GM04504 (cell line): ENCODE measurements around the gene COQ10A.
"Not testable (repeated sequence)": the region's sequence is repeated elsewhere in the genome, so short reads cannot be mapped to it uniquely, and the experiment has no call there.

ENCODE experiments used
- DNase-seq: peaks from one replicate; pipeline ENCODE4 v3.0.0-alpha.2; 2012; ENCODE audit warnings: low read depth

Gene COQ10A

DNA sequence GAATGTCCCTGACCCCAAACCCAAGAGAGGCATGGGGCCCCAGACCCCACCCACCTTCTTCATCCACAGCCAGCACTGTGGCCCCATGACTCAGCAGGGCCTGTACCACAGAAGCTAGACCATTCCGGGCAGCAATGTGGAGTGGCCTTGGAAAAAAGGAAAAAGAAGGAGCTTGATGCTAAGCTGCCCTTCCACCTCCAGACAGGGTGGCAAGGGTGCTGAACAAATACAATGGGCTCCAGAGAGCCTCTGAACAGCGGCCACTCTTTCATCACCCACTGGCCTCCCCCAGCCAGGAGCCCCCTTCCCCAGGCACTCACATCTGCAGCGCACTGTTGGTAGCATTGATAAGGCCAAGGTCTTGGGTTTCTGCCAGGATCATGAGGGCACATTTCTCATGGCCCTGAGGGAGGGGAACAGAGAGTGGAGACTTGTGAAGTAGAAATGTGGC lies 23.0 kb upstream of the COQ10A start:
- no peak for DNase-seq

DNA sequence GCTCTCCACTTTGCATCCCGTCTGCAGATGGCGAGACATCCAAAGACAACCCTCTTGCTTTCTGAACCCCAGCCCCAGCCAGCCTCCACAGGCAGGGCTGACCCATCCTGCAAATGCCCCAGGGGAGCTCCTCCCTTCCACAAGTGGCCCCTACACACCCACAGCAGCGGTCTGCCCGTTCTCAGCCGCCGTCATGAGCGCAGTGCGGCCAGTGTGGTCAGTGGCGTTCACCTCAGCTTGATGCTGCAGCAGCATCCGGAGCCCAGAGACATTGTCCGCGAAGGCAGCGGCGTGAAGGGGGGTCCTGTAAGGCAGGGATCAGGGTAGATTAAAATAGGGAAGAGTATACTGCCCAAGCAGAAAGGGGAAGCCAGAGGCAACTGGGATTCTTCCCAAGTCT lies 22.2 kb upstream of the COQ10A start:
- DNase-seq: no peak

DNA sequence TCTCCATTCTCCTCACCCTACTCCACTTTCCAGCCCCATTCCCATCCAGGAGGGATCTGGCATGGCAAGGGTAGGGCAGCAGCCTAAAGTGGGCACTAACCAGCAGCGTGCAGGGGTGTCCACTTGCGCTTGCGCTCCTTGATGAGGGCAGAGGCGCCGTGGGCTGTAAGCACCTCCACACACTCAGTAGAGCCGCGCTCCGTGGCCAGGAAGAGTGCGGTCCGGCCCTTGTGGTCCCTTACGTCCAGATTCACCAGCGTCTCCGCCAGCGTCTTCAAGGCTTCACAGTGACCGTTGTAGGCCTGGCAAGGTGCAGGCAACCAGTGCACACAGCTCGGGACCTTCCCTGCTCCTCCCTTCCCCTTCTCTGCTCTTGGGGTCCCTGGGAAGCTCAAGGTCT lies 18.8 kb upstream of the COQ10A start:
- DNase-seq: no peak

DNA sequence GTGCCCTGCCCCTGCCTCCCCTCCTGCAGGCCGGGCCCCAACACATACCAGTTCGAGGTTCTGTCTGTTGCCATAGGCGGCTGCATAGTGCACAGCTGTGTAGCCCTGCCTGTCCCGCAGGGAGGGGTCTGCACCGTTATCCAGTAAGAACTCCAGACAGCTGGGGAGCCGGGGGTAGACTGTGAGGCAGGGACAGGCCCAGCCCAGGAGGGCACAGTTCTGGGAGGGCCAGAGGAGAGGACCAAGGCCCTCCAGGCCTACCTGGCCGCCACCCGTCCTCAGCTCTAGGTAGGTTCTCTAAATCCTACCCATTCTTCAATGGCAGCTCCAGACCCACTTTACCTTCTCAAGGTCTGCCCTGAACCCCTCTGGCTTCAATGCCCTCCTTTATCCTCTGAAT lies 18.0 kb upstream of the COQ10A start:
- DNase-seq: no peak

DNA sequence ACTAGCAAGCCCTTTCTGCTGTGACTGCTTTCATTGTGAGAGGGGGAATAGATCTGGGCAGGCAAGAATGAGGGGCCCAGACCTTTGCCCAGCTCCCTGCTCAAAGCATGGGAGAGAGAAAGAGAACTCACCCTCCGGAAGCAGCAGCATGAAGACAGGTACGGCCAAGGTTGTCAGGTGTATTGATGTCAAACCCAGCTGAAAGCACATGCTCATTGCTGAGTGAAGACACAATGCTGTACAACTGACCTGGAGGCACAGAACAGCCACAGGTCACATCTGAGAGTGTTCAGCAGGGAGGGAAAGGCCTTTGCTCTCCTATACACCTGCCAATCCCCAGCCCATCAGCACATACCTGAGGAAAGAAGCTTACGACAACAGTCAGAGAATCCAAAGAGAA lies 14.1 kb upstream of the COQ10A start:
- no peak for DNase-seq

DNA sequence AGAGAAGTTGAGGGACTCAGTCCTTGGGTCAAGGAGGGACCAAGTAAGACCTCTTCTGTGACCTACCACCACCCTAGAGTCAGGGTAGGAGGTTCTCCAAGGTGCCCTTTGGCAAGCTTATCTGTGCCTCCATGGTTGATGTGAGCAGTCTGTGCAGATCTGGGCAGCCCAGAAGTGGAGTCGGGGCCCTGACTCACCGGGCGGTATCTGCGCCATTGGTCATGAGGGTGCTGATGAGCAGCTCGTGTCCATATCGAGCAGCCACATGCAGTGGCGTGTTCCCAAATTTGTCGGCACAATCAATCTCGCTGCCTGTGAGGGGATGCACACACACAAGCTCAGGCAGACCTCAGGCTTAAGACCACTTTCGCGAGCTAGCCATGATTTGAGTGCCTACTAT lies 13.7 kb upstream of the COQ10A start:
- no peak for DNase-seq

DNA sequence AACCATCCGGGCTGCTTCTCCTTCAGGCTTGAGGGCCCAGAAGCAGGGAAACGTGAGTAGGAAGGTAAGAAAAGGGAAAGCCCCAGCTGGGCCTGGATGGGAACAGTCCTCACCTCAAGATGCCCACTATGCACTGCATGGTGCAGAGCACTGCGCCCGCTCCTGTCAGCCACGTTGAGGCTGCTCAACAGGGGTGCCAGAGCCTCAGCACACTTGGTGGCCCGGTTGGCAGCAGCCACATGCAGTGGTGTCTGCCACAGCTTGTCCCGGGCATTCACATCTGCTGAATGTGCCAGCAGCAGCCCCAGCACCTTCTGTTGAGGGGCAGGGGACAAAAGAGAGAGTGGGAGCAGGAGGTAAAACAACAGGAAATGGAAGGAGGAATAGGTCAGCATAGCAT lies 11.1 kb upstream of the COQ10A start:
- no peak for DNase-seq

DNA sequence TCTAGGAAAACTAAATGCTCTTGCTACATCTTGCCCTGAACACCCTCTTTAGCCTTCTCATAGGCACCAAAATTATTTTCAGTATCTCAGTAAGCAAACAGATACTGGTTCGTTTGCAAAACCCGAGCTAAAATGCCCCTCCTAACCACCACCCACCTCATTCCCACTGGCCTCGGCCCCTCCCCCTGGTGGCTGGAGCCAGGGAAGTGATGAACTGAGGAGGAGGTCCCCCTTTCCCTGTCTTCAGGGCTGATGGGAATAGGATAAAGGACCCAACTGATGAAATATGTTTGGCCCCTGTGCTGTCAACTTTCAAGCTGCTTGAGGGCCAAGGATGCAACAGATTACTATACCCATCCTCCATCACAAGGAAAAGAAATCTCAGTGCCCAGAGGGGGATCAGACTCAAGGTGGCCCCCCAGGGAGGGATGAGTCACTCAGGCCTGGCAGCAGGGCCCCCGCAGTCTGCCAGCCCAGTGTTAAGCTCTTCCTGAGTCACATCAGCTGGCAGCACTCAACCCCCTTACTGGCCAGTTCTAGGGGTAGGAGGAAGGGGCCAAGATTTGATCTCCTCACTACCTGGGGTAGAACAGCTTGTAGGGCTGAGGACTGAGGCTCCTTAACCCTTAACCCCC lies 10.3 kb upstream of the COQ10A start:
- DNase-seq: no peak

DNA sequence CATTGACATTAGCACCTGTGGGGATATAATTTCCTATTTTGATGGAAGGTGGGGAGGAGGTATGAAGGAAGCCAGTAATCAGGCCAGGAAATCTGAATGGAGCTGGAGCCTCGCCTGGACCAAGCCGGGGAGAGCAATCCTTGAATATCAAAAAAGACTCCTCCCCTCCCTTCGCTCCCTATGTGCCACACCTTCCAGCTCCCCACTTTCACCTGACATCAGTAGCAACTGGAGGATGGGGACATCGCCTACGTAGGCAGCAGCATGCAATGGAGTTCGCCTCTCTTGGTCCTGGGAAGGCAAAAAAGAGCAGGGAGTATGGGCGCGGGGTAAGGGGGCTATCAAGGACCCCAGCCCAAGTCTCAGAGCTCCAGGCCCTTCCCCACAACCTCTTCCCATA lies 9.7 kb upstream of the COQ10A start:
- DNase-seq: no peak

DNA sequence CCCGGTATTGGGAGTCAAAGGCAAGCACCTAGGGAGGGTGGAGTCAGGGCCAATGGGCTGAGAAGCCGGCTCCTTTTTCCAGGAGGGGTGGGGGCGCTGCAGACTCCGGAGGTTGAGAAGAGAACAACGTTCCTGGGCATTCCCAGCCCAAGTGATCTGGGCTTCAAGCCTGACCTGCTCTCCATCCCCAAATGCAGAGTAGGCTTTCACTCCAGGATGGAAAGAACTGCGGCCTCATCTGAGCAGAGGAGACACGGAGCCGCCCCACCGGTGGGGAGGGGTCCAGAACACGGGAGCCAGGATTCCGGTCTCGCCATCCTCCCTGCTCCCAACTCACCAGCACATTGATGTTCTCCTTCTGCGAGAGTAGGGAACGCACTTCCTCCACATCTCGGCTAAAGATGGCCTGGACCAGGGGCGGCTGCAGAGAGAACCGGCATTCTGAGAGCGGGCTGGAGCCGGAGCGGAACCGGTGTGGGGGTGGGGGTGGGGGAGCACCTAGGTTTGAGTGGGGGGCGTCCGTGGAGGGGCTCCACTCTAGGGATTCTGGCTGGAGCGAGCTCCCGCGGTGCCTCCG lies 9.2 kb upstream of the COQ10A start:
- no peak for DNase-seq

DNA sequence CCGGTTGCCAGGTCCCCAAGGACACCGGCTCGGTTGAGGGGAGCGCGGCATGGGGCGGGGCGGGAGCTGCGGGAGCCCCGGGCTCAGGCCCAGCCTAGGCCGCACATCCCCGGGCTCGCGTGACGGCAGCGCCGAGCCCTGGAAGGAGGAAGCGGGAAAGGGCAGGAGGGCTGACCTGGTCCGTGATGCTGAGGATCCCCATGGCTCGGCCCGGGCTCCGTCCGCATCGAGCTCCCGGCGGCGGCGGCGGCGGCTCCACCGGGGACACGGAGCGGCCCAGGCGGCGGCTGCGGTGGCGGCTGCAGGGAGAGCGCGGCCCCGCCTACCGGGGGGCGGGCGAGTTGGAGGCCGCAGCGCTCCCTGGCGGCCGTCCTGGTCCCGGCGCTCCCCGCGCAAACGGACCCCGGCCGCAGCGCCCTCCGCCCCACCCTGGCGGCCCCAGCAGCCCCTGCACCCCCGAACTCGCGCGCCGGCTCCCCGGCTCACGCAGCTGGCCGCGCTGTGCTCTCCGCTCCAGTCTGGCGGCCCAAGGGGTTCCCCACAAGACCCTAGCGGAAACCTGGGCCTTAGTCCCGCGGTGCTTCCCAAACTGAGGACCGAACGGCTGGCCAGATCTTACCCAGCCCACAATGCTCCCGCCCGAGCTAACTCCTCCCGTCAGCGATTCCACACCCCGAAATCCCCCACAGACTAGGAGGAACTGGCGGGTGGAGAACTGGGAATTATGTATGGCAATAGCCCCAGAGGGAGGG lies 8.5 kb upstream of the COQ10A start, which contains the start of gene ANKRD52:
ANKRD52 (minus strand) TSS at position 317 of the 752 bp plus-strand sequence; CDS start at position 202, 115 bp downstream.
- peak; percentile 55 for DNase-seq

DNA sequence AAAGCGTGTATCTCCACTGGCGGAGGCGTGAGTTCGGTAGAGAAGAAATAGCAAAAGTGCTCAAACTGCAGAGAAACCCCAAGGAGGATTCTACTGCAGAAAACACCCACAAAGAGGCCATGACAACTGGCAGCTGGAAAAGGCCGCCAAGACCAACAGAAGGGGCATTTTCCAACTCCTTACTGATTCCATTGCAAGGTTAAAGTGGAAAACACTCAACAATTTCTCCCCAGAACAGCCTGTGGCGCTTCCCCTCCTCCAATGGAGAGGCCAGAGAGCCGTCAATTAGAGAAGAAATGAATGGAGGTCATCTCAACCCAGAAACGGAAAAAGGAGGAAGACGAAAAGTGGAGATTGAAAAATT lies 7.9 kb upstream of the COQ10A start:
- no peak for DNase-seq

DNA sequence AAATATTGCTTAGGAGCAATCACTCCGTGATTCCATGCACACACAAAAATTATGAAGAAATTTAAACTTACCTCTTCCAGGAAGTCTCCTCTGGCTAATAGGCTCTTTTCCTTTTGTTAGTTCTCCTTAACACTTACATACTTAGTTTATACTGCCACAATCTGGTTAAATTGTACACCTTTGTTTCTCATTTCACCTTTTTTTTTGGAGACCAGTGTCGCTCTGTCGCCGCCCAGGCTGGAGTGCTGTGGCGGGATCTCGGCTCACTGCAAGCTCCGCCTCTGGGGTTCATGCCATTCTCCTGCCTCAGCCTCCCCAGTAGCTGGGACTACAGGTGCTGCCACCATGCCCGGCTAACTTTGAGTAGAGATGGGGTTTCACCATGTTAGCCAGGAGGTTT lies 6.4 kb upstream of the COQ10A start:
- no peak for DNase-seq

DNA sequence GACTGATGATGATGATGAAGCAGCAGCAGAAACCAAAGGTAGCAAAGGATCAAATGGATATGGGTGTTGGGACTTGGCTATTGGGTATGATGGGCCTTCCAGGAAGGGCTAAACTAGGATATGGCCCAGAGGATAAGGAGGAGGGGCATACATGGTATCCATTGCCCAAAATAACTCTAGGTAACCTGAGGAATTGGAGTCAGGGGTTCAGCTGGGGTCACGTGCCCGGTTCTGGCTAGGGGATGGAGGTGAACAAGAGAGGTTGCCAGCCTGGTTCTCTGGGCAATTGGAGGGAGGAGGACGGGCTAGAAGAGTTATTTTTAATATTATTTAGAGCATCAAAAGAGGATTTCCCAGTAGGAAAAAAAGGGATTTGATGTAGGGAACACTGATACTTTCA lies 5.8 kb upstream of the COQ10A start:
- no peak for DNase-seq

DNA sequence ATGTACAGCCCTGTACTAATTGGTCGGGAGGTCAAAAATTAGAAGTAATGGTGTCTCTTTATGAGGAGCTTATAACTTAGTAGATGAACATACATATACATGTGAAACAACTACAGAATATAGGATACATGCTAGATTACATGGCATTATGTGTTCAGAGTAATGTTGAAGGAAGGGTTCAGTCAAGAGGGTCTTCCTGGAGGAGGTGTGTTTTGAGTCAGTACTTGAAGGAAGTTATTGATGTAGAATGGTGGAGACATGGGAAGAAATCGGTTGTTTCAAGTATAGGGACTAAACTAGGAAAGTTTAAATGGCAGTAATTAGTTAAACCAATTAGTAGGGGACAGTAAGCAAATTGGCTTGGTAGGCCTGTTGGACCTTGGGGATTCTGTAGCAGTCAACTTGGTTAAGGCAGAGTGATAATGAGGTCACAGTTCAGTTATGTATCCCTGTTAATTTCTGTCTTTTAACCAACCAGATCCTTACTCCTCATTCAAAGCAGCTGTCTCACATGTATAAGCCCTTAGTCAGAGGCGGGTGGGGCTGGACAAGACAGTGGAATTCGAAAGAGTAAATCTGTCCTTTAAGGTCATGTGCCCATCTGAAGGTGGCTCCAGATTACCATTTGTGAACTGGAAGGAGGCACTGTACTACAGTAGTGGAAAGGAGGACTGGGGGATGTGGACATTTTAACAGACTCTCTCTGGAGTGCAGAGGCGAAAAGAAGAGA lies 5.1 kb upstream of the COQ10A start:
- peak; percentile 75 for DNase-seq

DNA sequence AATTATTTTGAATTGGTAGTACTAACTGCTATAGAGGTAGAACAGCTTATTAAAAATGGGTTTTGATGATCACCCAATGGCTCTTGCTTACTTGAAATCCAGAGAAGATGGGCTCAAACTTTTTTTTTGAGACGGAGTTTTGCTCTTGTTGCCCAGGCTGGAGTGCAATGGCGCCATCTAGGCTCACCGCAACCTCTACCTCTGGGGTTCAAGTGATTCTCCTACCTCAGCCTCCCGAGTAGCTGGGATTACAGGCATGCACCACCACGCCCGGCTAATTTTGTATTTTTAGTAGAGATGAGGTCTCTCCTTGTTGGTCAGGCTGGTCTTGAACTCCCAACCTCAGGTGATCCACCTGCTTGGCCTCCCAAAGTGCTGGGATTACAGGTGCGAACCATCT lies 3.8 kb upstream of the COQ10A start:
- not testable (repeated sequence) for DNase-seq

DNA sequence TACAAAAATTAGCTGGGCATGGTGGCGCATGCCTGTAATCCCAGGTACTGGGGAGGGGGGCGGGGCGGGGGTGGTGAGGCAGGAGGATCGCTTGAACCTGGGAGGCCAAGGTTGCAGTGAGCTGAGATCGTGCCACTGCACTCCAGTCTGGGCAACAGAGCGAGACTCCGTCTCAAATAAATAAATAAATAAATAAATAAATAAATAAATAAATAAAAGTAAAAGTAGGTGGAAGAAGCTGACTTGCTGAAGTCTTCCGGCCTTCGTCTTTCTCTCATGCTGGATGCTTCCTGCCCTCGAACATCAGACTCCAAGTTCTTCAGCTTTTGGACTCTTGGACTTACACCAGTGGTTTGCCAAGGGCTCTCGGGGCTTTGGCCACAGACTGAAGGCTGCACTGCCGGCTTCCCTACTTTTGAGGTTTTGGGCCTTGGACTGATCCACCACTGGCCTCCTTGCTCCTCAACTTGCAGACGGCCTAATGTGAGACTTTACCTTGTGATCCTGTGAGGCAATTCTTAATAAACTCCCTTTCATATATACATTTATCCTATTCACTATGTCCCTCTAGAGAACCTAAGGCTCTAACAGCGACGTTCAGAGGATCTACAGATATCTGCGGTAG lies 562 bp upstream of the COQ10A start:
- DNase-seq: not testable (repeated sequence)

DNA sequence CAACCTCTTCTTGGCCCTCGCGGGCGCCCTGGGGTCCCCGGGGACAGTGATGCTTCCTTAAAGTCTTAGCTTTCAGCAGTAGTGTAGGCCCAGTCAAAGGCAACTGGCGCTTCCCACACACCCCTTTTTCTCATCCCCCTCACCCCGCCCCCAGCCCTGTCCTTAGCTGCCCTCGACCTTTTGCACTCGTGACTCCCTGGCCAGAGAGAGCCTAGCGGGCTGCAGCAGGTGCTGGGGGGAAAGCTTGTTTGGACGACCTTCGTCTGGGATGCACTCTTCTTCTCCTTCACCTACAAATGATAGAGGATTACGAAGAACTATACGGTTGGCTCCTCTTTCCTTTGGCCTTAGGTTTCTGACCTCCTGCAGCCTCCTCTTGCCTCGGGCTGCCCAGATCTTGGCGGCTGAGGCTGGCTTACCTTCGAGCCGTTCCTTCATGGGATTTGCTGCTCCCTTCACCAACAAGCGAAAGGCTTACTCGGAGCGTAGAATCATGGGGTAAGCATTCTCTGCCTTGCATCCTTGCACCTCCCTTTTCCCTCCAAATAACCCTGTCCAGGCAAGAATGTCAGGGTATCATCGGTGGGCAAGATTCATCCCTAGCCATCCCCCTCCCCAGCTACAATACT lies 815 bp downstream of the COQ10A start:
- DNase-seq: no peak

DNA sequence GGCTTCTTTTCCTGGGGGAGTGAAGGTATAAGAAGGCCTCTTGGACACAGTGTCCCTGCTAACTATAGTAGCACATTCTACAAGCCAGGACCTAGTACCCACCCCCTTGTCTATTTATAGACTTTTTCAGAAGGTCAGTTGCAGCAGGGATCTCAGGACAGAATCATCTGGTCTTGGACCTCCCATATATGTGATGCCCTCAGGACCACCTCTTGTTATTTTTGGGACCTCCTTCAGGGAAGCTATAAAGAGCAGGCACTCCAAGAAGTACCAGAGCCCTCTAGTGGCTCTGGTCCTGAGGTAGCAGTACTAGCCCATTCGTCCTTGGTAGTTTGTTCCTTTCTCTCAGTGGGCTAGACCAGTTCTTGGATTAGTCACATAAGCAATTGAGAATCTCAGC lies 4.3 kb downstream of the COQ10A start:
- no peak for DNase-seq

DNA sequence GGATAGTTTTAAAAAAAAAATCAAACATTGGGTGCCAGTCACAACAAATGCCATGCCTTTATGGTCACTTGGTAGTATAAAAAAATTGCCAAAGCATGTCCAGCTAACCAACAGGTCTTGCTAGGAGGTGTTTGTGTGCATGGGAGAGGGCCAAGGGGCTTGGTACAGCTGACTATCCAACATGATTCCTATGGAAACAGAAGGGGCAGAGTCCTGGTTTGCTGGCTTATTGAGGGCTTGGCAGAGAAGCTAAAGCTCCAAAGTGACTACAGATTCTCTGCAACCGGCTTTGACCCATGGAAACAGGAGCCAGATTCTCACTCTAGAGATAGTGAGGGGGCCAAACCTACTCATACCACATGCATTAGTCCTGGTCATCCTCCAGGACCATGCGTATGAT lies 5.7 kb downstream of the COQ10A start:
- not testable (repeated sequence) for DNase-seq

DNA sequence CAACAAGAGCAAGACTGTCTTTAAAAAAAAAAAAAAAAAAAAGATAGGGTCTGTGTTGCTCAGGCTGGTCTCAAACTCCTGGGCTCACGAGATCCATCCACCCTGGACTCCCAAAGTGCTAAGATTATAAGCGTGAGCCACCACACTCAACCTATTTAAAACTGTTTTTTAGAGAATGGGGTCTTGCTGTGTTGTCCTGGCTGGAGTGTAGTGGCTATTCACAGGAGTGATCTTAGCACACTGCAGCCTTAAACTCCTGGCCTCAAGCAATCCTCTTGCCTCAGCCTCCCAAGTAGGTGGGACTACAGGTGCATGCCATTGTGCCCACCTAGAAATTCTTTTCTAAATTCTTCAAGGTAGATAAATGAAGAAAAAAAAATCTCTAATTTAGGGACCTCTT lies 7.6 kb downstream of the COQ10A start:
- DNase-seq: no peak

DNA sequence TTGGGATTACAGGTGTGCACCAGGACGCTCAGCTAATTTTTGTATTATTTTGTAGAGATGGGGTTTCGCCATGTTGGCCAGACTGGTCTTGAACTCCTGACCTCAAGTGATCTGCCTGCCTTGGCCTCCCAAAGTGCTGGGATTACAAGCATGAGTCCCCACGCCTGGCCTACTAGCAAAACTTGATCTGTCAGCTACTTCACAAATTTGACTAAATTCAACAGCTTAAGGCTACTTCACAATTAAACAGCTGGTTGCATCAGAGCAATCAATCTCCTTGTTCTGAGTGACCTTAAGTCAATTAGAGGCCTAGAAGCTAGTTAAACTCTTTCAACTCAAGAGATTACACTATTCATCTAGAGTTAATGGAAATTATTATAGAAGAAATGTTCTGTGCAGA lies 12.2 kb downstream of the COQ10A start:
- no peak for DNase-seq
